B cell (primary cell): ENCODE data around the gene RBP3.

Experiments
- EZH2 ChIP-seq: IDR thresholded peaks from 2 replicates; pipeline ENCODE4 v1.6.1; 2012; ENCODE audit warnings: borderline replicate concordance, low read depth, mild to moderate bottlenecking, moderate library complexity, low read length; ENCODE audit not compliant: insufficient read depth, poor library complexity, severe bottlenecking
- TF ChIP-seq, protein P1 (sequence below): fragments of 200-600 bp; IDR thresholded peaks from one replicate; pipeline ENCODE4 v1.8.0; 2022; ENCODE audit warnings: antibody characterized with exemption, mild to moderate bottlenecking

DNA sequence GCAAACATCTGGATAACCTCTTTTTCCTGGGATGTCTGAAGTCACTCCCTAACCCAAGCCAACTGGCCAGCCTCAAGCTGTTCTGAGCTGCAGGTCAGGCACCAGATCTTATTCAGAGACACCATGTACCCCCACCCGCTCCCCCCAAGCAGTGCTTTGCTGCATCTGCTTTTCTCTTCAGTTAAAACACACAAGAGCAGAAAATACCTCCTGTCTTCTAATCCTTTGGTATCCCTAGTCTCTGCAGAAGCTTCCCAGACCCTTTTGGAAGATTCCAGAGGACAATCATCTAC, 32.9 kb downstream of the RBP3 start:
- TF ChIP-seq, protein P1, sequence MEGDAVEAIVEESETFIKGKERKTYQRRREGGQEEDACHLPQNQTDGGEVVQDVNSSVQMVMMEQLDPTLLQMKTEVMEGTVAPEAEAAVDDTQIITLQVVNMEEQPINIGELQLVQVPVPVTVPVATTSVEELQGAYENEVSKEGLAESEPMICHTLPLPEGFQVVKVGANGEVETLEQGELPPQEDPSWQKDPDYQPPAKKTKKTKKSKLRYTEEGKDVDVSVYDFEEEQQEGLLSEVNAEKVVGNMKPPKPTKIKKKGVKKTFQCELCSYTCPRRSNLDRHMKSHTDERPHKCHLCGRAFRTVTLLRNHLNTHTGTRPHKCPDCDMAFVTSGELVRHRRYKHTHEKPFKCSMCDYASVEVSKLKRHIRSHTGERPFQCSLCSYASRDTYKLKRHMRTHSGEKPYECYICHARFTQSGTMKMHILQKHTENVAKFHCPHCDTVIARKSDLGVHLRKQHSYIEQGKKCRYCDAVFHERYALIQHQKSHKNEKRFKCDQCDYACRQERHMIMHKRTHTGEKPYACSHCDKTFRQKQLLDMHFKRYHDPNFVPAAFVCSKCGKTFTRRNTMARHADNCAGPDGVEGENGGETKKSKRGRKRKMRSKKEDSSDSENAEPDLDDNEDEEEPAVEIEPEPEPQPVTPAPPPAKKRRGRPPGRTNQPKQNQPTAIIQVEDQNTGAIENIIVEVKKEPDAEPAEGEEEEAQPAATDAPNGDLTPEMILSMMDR: no peak
- TF ChIP-seq EZH2: no peak
